ENCODE results near the gene CAMK1D. TPM values are rescaled to one million over a fixed set of nuclear protein-coding genes. Genes with fewer than 3 reads are reported as not detected.

CAMK1D gene
- polyA plus RNA-seq, 1 of the 3 experiments (the other 2 are of a cell fraction) = 4.1 TPM

GRCh38 chr10:12507165-12507850 is 158.0 kb downstream of the CAMK1D start:
- Histone ChIP-seq H3K27ac (ENCODE audit: low read depth in 2 of 2, low read length in 1 of 2) (no peak overlapping the region), H3K4me1 (ENCODE audit: control insufficient read depth in 1 of 2, insufficient read depth in 2 of 2, low read depth in 1 of 2, low read length in 1 of 2) (peaks cover 0 to 2% of the 10 kb centered on the region in 2 experiments; a peak in 1 of 4 replicates), H3K4me3 (ENCODE audit: low read depth in 2 of 2, low read length in 1 of 2) (no peak overlapping the region), H3K9me3 (no peaks in the 10 kb centered on the region), H3K36me3 (replicated peaks in 1 of 2; ENCODE audit: control insufficient read depth in 1 of 2, insufficient read depth in 2 of 2, low read length in 1 of 2) (no peaks in the 10 kb centered on the region), H4K20me1 (ENCODE audit: insufficient read depth) (no peaks in the 10 kb centered on the region), H3K9ac (no peak overlapping the region), H3F3A (replicated peaks; ENCODE audit: insufficient read depth) (no peaks in the 10 kb centered on the region), H3K4me2 (no peak overlapping the region), H3K27me3 (ENCODE audit: insufficient read depth) (no peaks in the 10 kb centered on the region), H3K9me2 (no peaks in the 10 kb centered on the region), H2AFZ (ENCODE audit: low read depth) (no peak overlapping the region), H3K79me2 (ENCODE audit: insufficient read depth) (no peaks in the 10 kb centered on the region)
- 92% methylated on average over 10 of the region's 10 CpGs for WGBS (ENCODE audit: low lambda C conversion rate)
- DNase-seq = no peak
- ChIA-PET POLR2A (no interaction called here), CTCF (no interaction called here)
- TF ChIP-seq NFIC (IDR thresholded peaks at IDR 0.05; ENCODE audit: borderline replicate concordance) (no peak), FOXM1 (IDR thresholded peaks at IDR 0.05; ENCODE audit: low read depth) (no peak), MAX (IDR thresholded peaks at IDR 0.05; ENCODE audit: low read depth) (no peak), PBX3 (IDR thresholded peaks at IDR 0.05) (no peak), SIN3A (IDR thresholded peaks at IDR 0.05; ENCODE audit: borderline replicate concordance, low read depth, low read length) (no peak), NRF1 (IDR thresholded peaks at IDR 0.05; ENCODE audit: low read depth, low read length) (no peak), GABPA (IDR thresholded peaks at IDR 0.05; ENCODE audit: low read depth) (no peak), USF2 (IDR thresholded peaks at IDR 0.05; ENCODE audit: borderline replicate concordance, low read depth, low read length) (no peak), YY1 (IDR thresholded peaks at IDR 0.05; ENCODE audit: low read depth) (no peak), CTCF (IDR thresholded peaks at IDR 0.05) (no peak), EZH2phosphoT487 (IDR thresholded peaks at IDR 0.05; ENCODE audit: borderline replicate concordance, low read depth) (no peak), FOXJ3 (CRISPR knock-in tag; IDR thresholded peaks at IDR 0.05) (no peak)

GRCh38 chr10:12508165-12508564 is 158.8 kb downstream of the CAMK1D start:
- DNase-seq = no peak
- Histone ChIP-seq H3F3A (replicated peaks; ENCODE audit: insufficient read depth) (no peaks in the 10 kb centered on the region), H3K4me1 (ENCODE audit: control insufficient read depth in 1 of 2, insufficient read depth in 2 of 2, low read depth in 1 of 2, low read length in 1 of 2) (peaks cover 0 to 2% of the 10 kb centered on the region in 2 experiments; a peak in 1 of 4 replicates), H3K79me2 (ENCODE audit: insufficient read depth) (no peaks in the 10 kb centered on the region), H4K20me1 (ENCODE audit: insufficient read depth) (no peaks in the 10 kb centered on the region), H3K9ac (no peak overlapping the region), H3K27ac (ENCODE audit: low read depth in 2 of 2, low read length in 1 of 2) (no peak overlapping the region), H3K4me3 (ENCODE audit: low read depth in 2 of 2, low read length in 1 of 2) (no peak overlapping the region), H3K9me3 (no peaks in the 10 kb centered on the region), H3K9me2 (no peaks in the 10 kb centered on the region), H3K4me2 (no peak overlapping the region), H3K27me3 (ENCODE audit: insufficient read depth) (no peaks in the 10 kb centered on the region), H3K36me3 (replicated peaks in 1 of 2; ENCODE audit: control insufficient read depth in 1 of 2, insufficient read depth in 2 of 2, low read length in 1 of 2) (no peaks in the 10 kb centered on the region), H2AFZ (ENCODE audit: low read depth) (no peak overlapping the region)
- 94% methylated on average over 5 of the region's 5 CpGs for WGBS (ENCODE audit: low lambda C conversion rate)
- CTCF ChIA-PET = no interaction called here
- POLR2A ChIA-PET = no interaction called here
- TF ChIP-seq RCOR1 (IDR thresholded peaks at IDR 0.05; ENCODE audit: low read length) = no peak
- TF ChIP-seq TAF1 (IDR thresholded peaks at IDR 0.05; ENCODE audit: borderline replicate concordance, low read depth, low read length) = no peak
- TF ChIP-seq FOSL2 (IDR thresholded peaks at IDR 0.05; ENCODE audit: borderline replicate concordance, low read depth) = no peak
- no peak for TF ChIP-seq RAD21 (IDR thresholded peaks at IDR 0.05; ENCODE audit: low read length)
- TF ChIP-seq SMC3 (IDR thresholded peaks at IDR 0.05; ENCODE audit: low read depth, low read length) = no peak
- TF ChIP-seq PBX3 (IDR thresholded peaks at IDR 0.05) = no peak
- no peak for TF ChIP-seq TCF12 (IDR thresholded peaks at IDR 0.05)
- TF ChIP-seq FOXM1 (IDR thresholded peaks at IDR 0.05; ENCODE audit: low read depth) = no peak
- no peak for TF ChIP-seq SIN3A (IDR thresholded peaks at IDR 0.05; ENCODE audit: borderline replicate concordance, low read depth, low read length)
- TF ChIP-seq USF1 (IDR thresholded peaks at IDR 0.05; ENCODE audit: borderline replicate concordance, low read depth) = no peak
- TF ChIP-seq EZH2phosphoT487 (IDR thresholded peaks at IDR 0.05; ENCODE audit: borderline replicate concordance, low read depth) = no peak

Measured in SK-N-SH (cell line).